Activated CD4-positive, CD25-positive, alpha-beta regulatory T cell (primary cell): ENCODE results near the gene CFAP52.
A peak's percentile ranks its signal among the peaks of the same experiment; 100 is the strongest.
"Not testable (repeated sequence)": the region's sequence is repeated elsewhere in the genome, so short reads cannot be mapped to it uniquely, and the experiment has no call there.

Experiments
- DNase-seq, 4 experiments: peaks; one replicate each; lab custom pipeline; 2025; lab: John Stamatoyannopoulos, UW

The CFAP52 gene

GRCh38 chr17:9576521-9577372 lies at the start of gene CFAP52:
Gene CFAP52, plus strand, starts transcription at chr17:9576642. Its CDS starts 54 bp downstream, at chr17:9576696.
- DNase-seq = peak; percentile 32 to 59 (median 44)

- DNase-seq = no peak
These were observed 48.7 kb upstream of the CFAP52 start for GRCh38 chr17:9527788-9528187.

- no peak for DNase-seq
These were observed 47.3 kb upstream of the CFAP52 start for GRCh38 chr17:9529033-9529700.

GRCh38 chr17:9531034-9531433 lies 45.4 kb upstream of the CFAP52 start:
- no peak for DNase-seq

GRCh38 chr17:9532715-9533114 lies 43.7 kb upstream of the CFAP52 start:
- DNase-seq = no peak

GRCh38 chr17:9533441-9533840 lies 43.0 kb upstream of the CFAP52 start:
- DNase-seq = no peak

GRCh38 chr17:9536061-9536460 lies 40.4 kb upstream of the CFAP52 start:
- DNase-seq = no peak

GRCh38 chr17:9537177-9537776 lies 39.2 kb upstream of the CFAP52 start:
- no peak for DNase-seq

GRCh38 chr17:9538626-9539025 lies 37.8 kb upstream of the CFAP52 start:
- no peak for DNase-seq

GRCh38 chr17:9541718-9542117 lies 34.7 kb upstream of the CFAP52 start:
- no peak for DNase-seq

GRCh38 chr17:9544221-9544620 lies 32.2 kb upstream of the CFAP52 start:
- no peak for DNase-seq

- DNase-seq = no peak
These were observed 27.2 kb upstream of the CFAP52 start for GRCh38 chr17:9549215-9549614.

- DNase-seq = no peak
These were observed 23.3 kb upstream of the CFAP52 start for GRCh38 chr17:9553181-9553580.

GRCh38 chr17:9553596-9553995 lies 22.8 kb upstream of the CFAP52 start:
- no peak for DNase-seq

GRCh38 chr17:9554715-9555114 lies 21.7 kb upstream of the CFAP52 start:
- peak in 1 of 4 experiments; percentile 3 for DNase-seq

- no peak for DNase-seq
These were observed 19.2 kb upstream of the CFAP52 start for GRCh38 chr17:9557161-9557755.

GRCh38 chr17:9557857-9558256 lies 18.6 kb upstream of the CFAP52 start:
- DNase-seq = no peak

GRCh38 chr17:9564104-9564503 lies 12.3 kb upstream of the CFAP52 start:
- DNase-seq = no peak

- DNase-seq = no peak
These were observed 10.4 kb upstream of the CFAP52 start for GRCh38 chr17:9566067-9566466.

GRCh38 chr17:9566739-9567138 lies 9.7 kb upstream of the CFAP52 start:
- not testable (repeated sequence) for DNase-seq

- no peak for DNase-seq
These were observed 8.4 kb upstream of the CFAP52 start for GRCh38 chr17:9568004-9568403.

GRCh38 chr17:9568957-9569588 lies 7.4 kb upstream of the CFAP52 start:
- no peak for DNase-seq
